ENCODE results near the gene LRSAM1. TPM values are rescaled to one million over a fixed set of nuclear protein-coding genes. Genes with fewer than 3 reads are reported as not detected.
A peak's percentile ranks its signal among the peaks of the same experiment; 100 is the strongest.

The LRSAM1 gene
- total RNA-seq, 3 donors from 2014 or later, result 11.7 to 21.3 (median 17.9) TPM

- Histone ChIP-seq H3K27ac (peak overlapping the region; percentile 63), H3K27me3 (no peaks in the 10 kb centered on the region), H3K4me3 (peak overlapping the region in 2 of 3 donors; percentile 13 to 39), H3K4me1 (peaks cover 0 to 2% of the 10 kb centered on the region in 2 donors), H3K36me3 (no peaks in the 10 kb centered on the region), H3K9me3 (no peaks in the 10 kb centered on the region)
- TF ChIP-seq POLR2A (IDR thresholded peaks at IDR 0.05), result no peak
- no peak for TF ChIP-seq POLR2AphosphoS5 (IDR thresholded peaks at IDR 0.05)
- intact Hi-C loops (cut with DNase I; ENCODE audit: low total_unique reads), result loop anchor here (10.0 kb wide), 2 partner anchors 193 to 1693 kb away; no protein-coding TSS in a partner anchor
- peak in 1 of 2 donors; percentile 54 for DNase-seq (ENCODE audit: low spot score in 2 of 2)
Observed at GRCh38 chr9:127417131-127418036, 33.9 kb upstream of the LRSAM1 start.

GRCh38 chr9:127418037-127418471 lies 33.3 kb upstream of the LRSAM1 start:
- Histone ChIP-seq H3K36me3 (no peaks in the 10 kb centered on the region), H3K4me1 (peaks cover 0 to 8% of the 10 kb centered on the region in 2 donors), H3K27me3 (no peaks in the 10 kb centered on the region), H3K27ac (peak overlapping the region; percentile 63), H3K4me3 (peak overlapping the region in 1 of 3 donors; percentile 39), H3K9me3 (no peaks in the 10 kb centered on the region)
- intact Hi-C loops (cut with DNase I; ENCODE audit: low total_unique reads), result loop anchor here (10.0 kb wide), 2 partner anchors 193 to 1693 kb away; no protein-coding TSS in a partner anchor
- DNase-seq (ENCODE audit: low spot score in 2 of 2), result no peak
- no peak for TF ChIP-seq CTCF (IDR thresholded peaks at IDR 0.05)
- TF ChIP-seq POLR2AphosphoS5 (IDR thresholded peaks at IDR 0.05), result no peak
- no peak for TF ChIP-seq POLR2A (IDR thresholded peaks at IDR 0.05)

DNA sequence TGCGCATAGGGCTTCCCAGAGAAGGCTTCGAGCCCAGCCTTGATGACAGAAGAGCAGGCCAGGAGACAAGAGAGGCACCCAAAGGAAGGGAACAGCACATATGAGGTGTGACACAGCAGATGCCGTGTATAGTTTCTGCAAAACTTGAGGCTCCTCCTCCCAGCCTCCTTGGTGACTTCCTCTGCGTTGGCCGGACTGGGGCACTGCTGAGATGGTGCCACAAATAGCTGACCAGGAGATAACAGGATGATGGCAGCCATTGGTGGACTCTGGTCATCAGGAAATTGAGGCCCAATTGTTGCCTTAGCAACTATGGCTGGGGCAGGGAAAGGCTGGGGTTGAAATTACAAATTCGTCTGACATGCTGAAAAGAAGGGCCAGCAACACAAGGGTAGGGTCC lies 32.0 kb upstream of the LRSAM1 start:
- intact Hi-C loops (cut with DNase I; ENCODE audit: low total_unique reads), result loop anchor here (10.0 kb wide), 2 partner anchors 195 to 1695 kb away; no protein-coding TSS in a partner anchor
- Histone ChIP-seq H3K9me3 (no peaks in the 10 kb centered on the region), H3K4me3 (no peak overlapping the region), H3K36me3 (no peaks in the 10 kb centered on the region), H3K27ac (no peak overlapping the region), H3K27me3 (no peaks in the 10 kb centered on the region), H3K4me1 (peaks cover 0 to 11% of the 10 kb centered on the region in 2 donors)
- DNase-seq (ENCODE audit: low spot score in 2 of 2), result no peak
- TF ChIP-seq POLR2A (IDR thresholded peaks at IDR 0.05), result no peak
- no peak for TF ChIP-seq POLR2AphosphoS5 (IDR thresholded peaks at IDR 0.05)
- TF ChIP-seq CTCF (IDR thresholded peaks at IDR 0.05), result no peak

- intact Hi-C loops (cut with DNase I; ENCODE audit: low total_unique reads), result no loop called here
- no peaks in the 10 kb centered on the region for H3K27me3 ChIP-seq
- H3K4me3 ChIP-seq, result no peak overlapping the region
- H3K4me1 ChIP-seq, result peaks cover 8 to 25% of the 10 kb centered on the region in 2 donors
- DNase-seq (ENCODE audit: low spot score in 2 of 2), result no peak
- no peak for TF ChIP-seq POLR2A (IDR thresholded peaks at IDR 0.05)
- TF ChIP-seq POLR2AphosphoS5 (IDR thresholded peaks at IDR 0.05), result no peak
- TF ChIP-seq CTCF (IDR thresholded peaks at IDR 0.05), result no peak
- no peaks in the 10 kb centered on the region for H3K9me3 ChIP-seq
- no peak overlapping the region for H3K27ac ChIP-seq
- H3K36me3 ChIP-seq, result no peaks in the 10 kb centered on the region
Observed at GRCh38 chr9:127421057-127421456, 30.3 kb upstream of the LRSAM1 start.

- Histone ChIP-seq H3K4me3 (peak overlapping the region in 1 of 3 donors; percentile 87), H3K27ac (peak overlapping the region in 1 of 2 donors; percentile 33), H3K4me1 (peaks cover 8 to 26% of the 10 kb centered on the region in 2 donors), H3K9me3 (no peaks in the 10 kb centered on the region), H3K27me3 (no peaks in the 10 kb centered on the region), H3K36me3 (no peaks in the 10 kb centered on the region)
- intact Hi-C loops (cut with DNase I; ENCODE audit: low total_unique reads), result no loop called here
- TF ChIP-seq POLR2AphosphoS5 (IDR thresholded peaks at IDR 0.05), result no peak
- TF ChIP-seq POLR2A (IDR thresholded peaks at IDR 0.05), result no peak
- TF ChIP-seq CTCF (IDR thresholded peaks at IDR 0.05), result no peak
- DNase-seq (ENCODE audit: low spot score in 2 of 2), result no peak
Observed at GRCh38 chr9:127422133-127422782, 29.1 kb upstream of the LRSAM1 start.

All from breast epithelium (tissue), 4 donors.